ENCODE data around the gene C22orf31. TPM values are rescaled to one million over a fixed set of nuclear protein-coding genes. Genes with fewer than 3 reads are reported as not detected.

The C22orf31 gene
- total and polyA plus RNA-seq, 2 experiments from 2014 or later: 0.36 TPM; not detected in 1

GRCh38 chr22:29090039-29090438, 28.4 kb upstream of the C22orf31 start:
- no peaks in the 10 kb centered on the region for H3K27me3 ChIP-seq (ENCODE audit: insufficient read depth)
- H3K79me2 ChIP-seq (replicated peaks; ENCODE audit: insufficient read depth): no peaks in the 10 kb centered on the region
- no peaks in the 10 kb centered on the region for H3K9me3 Mint-ChIP-seq
- H3K4me1 Mint-ChIP-seq: no peaks in the 10 kb centered on the region; the same call in 2 of the 3 replicates
- H3K4me1 ChIP-seq (ENCODE audit: insufficient read depth): no peaks in the 10 kb centered on the region
- no peak overlapping the region for H3K4me2 ChIP-seq
- no peaks in the 10 kb centered on the region for H3K36me3 Mint-ChIP-seq (ENCODE audit: low read depth)
- ATAC-seq: no peak
- no peak overlapping the region for H2AFZ ChIP-seq
- H3K27me3 Mint-ChIP-seq (ENCODE audit: insufficient read depth, low read depth, poor library complexity): peaks cover 2% of the 10 kb centered on the region
- no peak overlapping the region for H3K4me3 ChIP-seq
- DNase-seq (ENCODE audit: low spot score): no peak
- H3K36me3 ChIP-seq (ENCODE audit: insufficient read depth): no peaks in the 10 kb centered on the region
- no peaks in the 10 kb centered on the region for H3K9me2 ChIP-seq (ENCODE audit: insufficient read depth)
- no peak overlapping the region for H3K27ac Mint-ChIP-seq
- no peak for TF ChIP-seq POLR2AphosphoS5 (IDR thresholded peaks at IDR 0.05; ENCODE audit: low read depth)
- TF ChIP-seq ETS1 (IDR thresholded peaks at IDR 0.05): no peak
- no peak for TF ChIP-seq NANOG (IDR thresholded peaks at IDR 0.05; ENCODE audit: borderline replicate concordance)
- TF ChIP-seq JUNB (IDR thresholded peaks at IDR 0.05; ENCODE audit: unreplicated experiment): no peak
- no peak for TF ChIP-seq ZNF114 (CRISPR knock-in tag; IDR thresholded peaks at IDR 0.05)
- no peak for TF ChIP-seq EZH2phosphoT487 (IDR thresholded peaks at IDR 0.05; ENCODE audit: unreplicated experiment)
- TF ChIP-seq ZNF331 (CRISPR knock-in tag; IDR thresholded peaks at IDR 0.05; ENCODE audit: low read depth): no peak
- no peak for TF ChIP-seq CTCF (conservative IDR thresholded peaks at IDR 0.05; ENCODE audit: low read depth in 2 of 2)
- H3K27ac ChIP-seq (ENCODE audit: low read depth): no peak overlapping the region
- no peak overlapping the region for H3K4me3 Mint-ChIP-seq
- H3F3A ChIP-seq (replicated peaks; ENCODE audit: low read depth): no peaks in the 10 kb centered on the region
- H4K20me1 ChIP-seq (replicated peaks; ENCODE audit: insufficient read depth): 0 out of 2 replicates have a peak, but pooled peaks cover 5% of the 10 kb centered on the region

GRCh38 chr22:29089507-29089906, 27.9 kb upstream of the C22orf31 start:
- Histone ChIP-seq H3K4me2 (no peak overlapping the region), H3K79me2 (replicated peaks; ENCODE audit: insufficient read depth) (no peaks in the 10 kb centered on the region), H3K36me3 (ENCODE audit: insufficient read depth) (no peaks in the 10 kb centered on the region), H3K4me3 (no peak overlapping the region), H3K9me2 (ENCODE audit: insufficient read depth) (no peaks in the 10 kb centered on the region), H3K27ac (ENCODE audit: low read depth) (no peak overlapping the region), H2AFZ (no peak overlapping the region), H3K27me3 (ENCODE audit: insufficient read depth) (no peaks in the 10 kb centered on the region), H4K20me1 (replicated peaks; ENCODE audit: insufficient read depth) (0 out of 2 replicates have a peak, but pooled peaks cover 5% of the 10 kb centered on the region), H3F3A (replicated peaks; ENCODE audit: low read depth) (no peaks in the 10 kb centered on the region), H3K4me1 (ENCODE audit: insufficient read depth) (peaks cover 4% of the 10 kb centered on the region; the same call in 1 of the 2 replicates)
- H3K4me3 Mint-ChIP-seq: no peak overlapping the region
- H3K9me3 Mint-ChIP-seq: no peaks in the 10 kb centered on the region
- H3K4me1 Mint-ChIP-seq: peaks cover 4% of the 10 kb centered on the region; the same call in 2 of the 3 replicates
- H3K27ac Mint-ChIP-seq: no peak overlapping the region
- no peak for TF ChIP-seq REST (IDR thresholded peaks at IDR 0.05; ENCODE audit: unreplicated experiment)
- no peak for TF ChIP-seq POLR2AphosphoS5 (IDR thresholded peaks at IDR 0.05; ENCODE audit: low read depth)
- TF ChIP-seq ZNF331 (CRISPR knock-in tag; IDR thresholded peaks at IDR 0.05; ENCODE audit: low read depth): no peak
- no peak for TF ChIP-seq ZNF114 (CRISPR knock-in tag; IDR thresholded peaks at IDR 0.05)
- ATAC-seq: no peak
- no peaks in the 10 kb centered on the region for H3K36me3 Mint-ChIP-seq (ENCODE audit: low read depth)
- peaks cover 2% of the 10 kb centered on the region for H3K27me3 Mint-ChIP-seq (ENCODE audit: insufficient read depth, low read depth, poor library complexity)
- DNase-seq (ENCODE audit: low spot score): no peak
